Measurements from ENCODE around the gene DPH2.

DPH2 gene

GRCh38 chr1:43953361-43953760, 16.4 kb upstream of the DPH2 start:
- TF ChIP-seq CTCF (conservative IDR thresholded peaks at IDR 0.05): no peak
- no peak for TF ChIP-seq ZFX (IDR thresholded peaks at IDR 0.05)

GRCh38 chr1:43954036-43954435, 15.8 kb upstream of the DPH2 start:
- TF ChIP-seq ZFX (IDR thresholded peaks at IDR 0.05) (no peak), CTCF (conservative IDR thresholded peaks at IDR 0.05) (no peak)
- H3K27ac ChIP-seq: no peak overlapping the region

More at GRCh38 chr1:43953361-43953760, 16.4 kb upstream of the DPH2 start:
- no peak overlapping the region for H3K27ac ChIP-seq

- H3K27ac ChIP-seq: no peak overlapping the region
- no peak for TF ChIP-seq ZFX (IDR thresholded peaks at IDR 0.05)
These were observed 13.6 kb upstream of the DPH2 start for GRCh38 chr1:43956234-43956633.

GRCh38 chr1:43957407-43958040, 12.3 kb upstream of the DPH2 start:
- no peak for TF ChIP-seq CTCF (conservative IDR thresholded peaks at IDR 0.05)
- TF ChIP-seq ZFX (IDR thresholded peaks at IDR 0.05): no peak
- H3K27ac ChIP-seq: no peak overlapping the region

- no peak overlapping the region for H3K27ac ChIP-seq
- TF ChIP-seq ZFX (IDR thresholded peaks at IDR 0.05) (no peak), CTCF (conservative IDR thresholded peaks at IDR 0.05) (no peak)
These were observed 11.2 kb upstream of the DPH2 start for GRCh38 chr1:43958351-43959255.

GRCh38 chr1:43960798-43961197, 9.0 kb upstream of the DPH2 start:
- no peak for TF ChIP-seq CTCF (conservative IDR thresholded peaks at IDR 0.05)
- no peak for TF ChIP-seq ZFX (IDR thresholded peaks at IDR 0.05)

GRCh38 chr1:43961692-43962091, 8.1 kb upstream of the DPH2 start:
- no peak overlapping the region for H3K27ac ChIP-seq
- TF ChIP-seq CTCF (conservative IDR thresholded peaks at IDR 0.05) (no peak), ZFX (IDR thresholded peaks at IDR 0.05) (no peak)

More at GRCh38 chr1:43960798-43961197, 9.0 kb upstream of the DPH2 start:
- H3K27ac ChIP-seq: no peak overlapping the region
